Measurements from ENCODE around the gene TSPAN4.

Gene TSPAN4

DNA sequence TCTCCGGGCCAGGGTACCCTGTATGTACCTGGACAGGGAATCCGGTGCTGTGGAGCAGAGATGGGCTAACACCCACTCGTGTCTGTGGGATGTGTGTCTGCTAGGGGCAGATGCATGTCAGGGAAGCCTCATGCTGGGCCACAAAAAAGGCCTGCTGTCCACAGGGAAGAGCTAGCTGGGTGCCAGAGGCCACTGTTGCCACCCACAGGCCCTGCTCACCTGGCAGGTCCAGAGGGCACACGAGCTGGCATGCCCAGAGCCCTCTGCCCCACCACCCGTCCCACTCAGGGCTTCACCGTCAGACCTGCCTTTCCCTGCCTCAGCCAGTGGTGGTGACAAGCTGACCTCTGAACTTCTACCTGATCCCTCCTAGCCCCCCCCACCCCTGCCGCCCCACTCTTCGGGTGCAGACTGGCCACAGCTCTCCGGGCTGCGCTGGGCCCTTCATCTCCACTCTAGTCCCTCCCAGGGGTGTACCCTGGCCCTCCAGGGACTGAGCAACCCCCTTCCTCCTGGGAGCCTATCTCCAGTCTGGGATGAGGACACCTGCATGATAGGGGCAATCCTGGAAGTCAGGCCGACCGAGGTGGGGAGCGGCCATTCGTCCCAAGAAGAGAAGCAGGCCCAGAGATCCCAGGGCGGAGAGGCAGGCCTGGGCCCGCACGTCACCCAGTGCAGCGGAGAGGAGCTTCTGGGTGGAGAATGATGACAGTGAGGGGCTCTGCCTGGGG is 45.9 kb upstream of the TSPAN4 start:
- Histone ChIP-seq H3K4me1 (ENCODE audit: insufficient read depth, insufficient read length) (peaks cover 38% of the 10 kb centered on the region), H3K4me3 (ENCODE audit: insufficient read length, low read depth) (peak overlapping the region; percentile 94), H3K36me3 (ENCODE audit: insufficient read depth, insufficient read length, low read length) (peaks cover 60% of the 10 kb centered on the region), H3K9ac (ENCODE audit: insufficient read length, low read depth) (peak overlapping the region; percentile 88), H3K9me3 (ENCODE audit: insufficient read depth, low read length) (no peaks in the 10 kb centered on the region), H3K27me3 (ENCODE audit: insufficient read depth, insufficient read length) (no peaks in the 10 kb centered on the region)
- DNase-seq (ENCODE audit: low read depth, low spot score), result no peak
- TF ChIP-seq SUZ12 (IDR thresholded peaks at IDR 0.05; ENCODE audit: extremely low read depth, insufficient read depth, insufficient read length) (no peak), YY1 (IDR thresholded peaks at IDR 0.05; ENCODE audit: insufficient read depth, insufficient read length) (no peak), ZNF274 (IDR thresholded peaks at IDR 0.05; ENCODE audit: low read depth, low read length) (no peak)

- TF ChIP-seq ZNF274 (IDR thresholded peaks at IDR 0.05; ENCODE audit: low read depth, low read length) (no peak), YY1 (IDR thresholded peaks at IDR 0.05; ENCODE audit: insufficient read depth, insufficient read length) (no peak), SUZ12 (IDR thresholded peaks at IDR 0.05; ENCODE audit: extremely low read depth, insufficient read depth, insufficient read length) (no peak)
- no peaks in the 10 kb centered on the region for H3K9me3 ChIP-seq (ENCODE audit: insufficient read depth, low read length)
- peaks cover 60% of the 10 kb centered on the region for H3K36me3 ChIP-seq (ENCODE audit: insufficient read depth, insufficient read length, low read length)
- H3K4me3 ChIP-seq (ENCODE audit: insufficient read length, low read depth), result peak overlapping the region; percentile 94
- peak overlapping the region; percentile 88 for H3K9ac ChIP-seq (ENCODE audit: insufficient read length, low read depth)
- H3K27me3 ChIP-seq (ENCODE audit: insufficient read depth, insufficient read length), result no peaks in the 10 kb centered on the region
- no peak for DNase-seq (ENCODE audit: low read depth, low spot score)
- H3K4me1 ChIP-seq (ENCODE audit: insufficient read depth, insufficient read length), result peaks cover 38% of the 10 kb centered on the region
Measured at GRCh38 chr11:797296-798092, 45.2 kb upstream of the TSPAN4 start.

DNA sequence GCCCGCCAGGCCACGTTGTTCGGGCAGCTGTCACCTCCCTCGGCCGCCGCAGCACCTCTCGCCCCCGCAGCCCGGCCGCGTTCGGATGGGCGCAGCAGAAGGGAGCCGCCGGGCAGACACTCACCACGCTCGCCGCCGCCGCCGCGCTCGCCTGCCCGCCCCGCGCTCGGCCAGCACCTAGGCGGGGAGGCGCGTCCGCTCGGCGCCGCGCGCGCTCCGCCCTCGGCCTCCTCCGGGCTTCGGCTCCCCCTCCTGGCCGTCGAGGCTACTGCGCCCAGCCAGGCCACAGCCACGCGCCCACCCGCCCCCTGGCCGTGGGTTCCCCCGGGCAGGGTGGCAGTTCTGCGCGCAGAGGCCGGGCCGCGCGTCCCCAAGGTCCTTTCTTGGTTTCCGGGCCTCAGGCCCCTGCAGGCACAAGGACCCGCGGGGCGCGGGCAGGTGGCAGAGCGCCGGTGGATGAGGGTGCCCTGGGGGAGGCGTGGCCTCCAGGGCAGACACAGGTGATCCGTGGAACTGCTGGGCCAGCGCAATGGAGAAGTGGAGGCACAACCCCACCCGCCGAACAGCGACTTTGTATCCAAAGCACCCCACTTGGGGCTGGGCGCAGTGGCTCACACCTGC is 44.4 kb upstream of the TSPAN4 start, which contains the start of gene SLC25A22:
TSS of gene SLC25A22 (minus strand) at position 189 of the 621 bp plus-strand sequence. CDS start 3,275 bp downstream, outside the sequence.
- TF ChIP-seq SUZ12 (IDR thresholded peaks at IDR 0.05; ENCODE audit: extremely low read depth, insufficient read depth, insufficient read length) (no peak), YY1 (IDR thresholded peaks at IDR 0.05; ENCODE audit: insufficient read depth, insufficient read length) (no peak), ZNF274 (IDR thresholded peaks at IDR 0.05; ENCODE audit: low read depth, low read length) (no peak)
- H3K9me3 ChIP-seq (ENCODE audit: insufficient read depth, low read length), result no peaks in the 10 kb centered on the region
- H3K4me3 ChIP-seq (ENCODE audit: insufficient read length, low read depth), result peak within 1 kb of the TSS; percentile 94
- peak within 1 kb of the TSS; percentile 88 for H3K9ac ChIP-seq (ENCODE audit: insufficient read length, low read depth)
- DNase-seq (ENCODE audit: low read depth, low spot score), result no peak
- peaks cover 40% of the 10 kb centered on the region for H3K4me1 ChIP-seq (ENCODE audit: insufficient read depth, insufficient read length)
- H3K36me3 ChIP-seq (ENCODE audit: insufficient read depth, insufficient read length, low read length), result peaks cover 61% of the 10 kb centered on the region
- H3K27me3 ChIP-seq (ENCODE audit: insufficient read depth, insufficient read length), result no peaks in the 10 kb centered on the region

GRCh38 chr11:799641-800316 is 42.9 kb upstream of the TSPAN4 start:
- Histone ChIP-seq H3K4me1 (ENCODE audit: insufficient read depth, insufficient read length) (peaks cover 42% of the 10 kb centered on the region), H3K9ac (ENCODE audit: insufficient read length, low read depth) (peak overlapping the region; percentile 50), H3K9me3 (ENCODE audit: insufficient read depth, low read length) (no peaks in the 10 kb centered on the region), H3K27me3 (ENCODE audit: insufficient read depth, insufficient read length) (no peaks in the 10 kb centered on the region), H3K36me3 (ENCODE audit: insufficient read depth, insufficient read length, low read length) (peaks cover 53% of the 10 kb centered on the region), H3K4me3 (ENCODE audit: insufficient read length, low read depth) (no peak overlapping the region)
- no peak for DNase-seq (ENCODE audit: low read depth, low spot score)
- TF ChIP-seq SUZ12 (IDR thresholded peaks at IDR 0.05; ENCODE audit: extremely low read depth, insufficient read depth, insufficient read length) (no peak), YY1 (IDR thresholded peaks at IDR 0.05; ENCODE audit: insufficient read depth, insufficient read length) (no peak), ZNF274 (IDR thresholded peaks at IDR 0.05; ENCODE audit: low read depth, low read length) (no peak)

DNA sequence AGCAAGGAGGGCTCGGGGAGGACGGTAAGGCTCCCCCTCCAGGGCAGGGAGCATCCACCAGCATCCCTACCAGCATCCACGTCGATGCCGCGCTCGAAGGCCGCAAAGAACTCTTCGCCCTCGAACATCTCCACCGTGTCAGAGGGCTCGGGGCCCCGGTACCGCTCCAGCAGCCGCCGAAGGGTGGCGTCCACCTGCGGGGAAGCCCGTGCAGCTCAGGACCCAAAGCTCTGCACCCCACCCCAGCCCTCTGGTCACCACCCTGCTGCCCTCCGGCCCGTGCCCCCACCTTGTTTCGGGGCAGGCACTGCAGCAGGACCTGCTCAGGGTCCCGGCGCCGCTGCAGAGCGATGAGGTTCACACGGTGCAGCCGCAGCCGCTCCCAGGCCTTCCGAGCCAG is 42.2 kb upstream of the TSPAN4 start:
- DNase-seq (ENCODE audit: low read depth, low spot score), result no peak
- TF ChIP-seq SUZ12 (IDR thresholded peaks at IDR 0.05; ENCODE audit: extremely low read depth, insufficient read depth, insufficient read length) (no peak), ZNF274 (IDR thresholded peaks at IDR 0.05; ENCODE audit: low read depth, low read length) (no peak), YY1 (IDR thresholded peaks at IDR 0.05; ENCODE audit: insufficient read depth, insufficient read length) (no peak)
- peaks cover 52% of the 10 kb centered on the region for H3K36me3 ChIP-seq (ENCODE audit: insufficient read depth, insufficient read length, low read length)
- H3K4me1 ChIP-seq (ENCODE audit: insufficient read depth, insufficient read length), result peaks cover 37% of the 10 kb centered on the region
- H3K9ac ChIP-seq (ENCODE audit: insufficient read length, low read depth), result peak overlapping the region; percentile 21
- no peaks in the 10 kb centered on the region for H3K27me3 ChIP-seq (ENCODE audit: insufficient read depth, insufficient read length)
- no peaks in the 10 kb centered on the region for H3K9me3 ChIP-seq (ENCODE audit: insufficient read depth, low read length)
- no peak overlapping the region for H3K4me3 ChIP-seq (ENCODE audit: insufficient read length, low read depth)

GRCh38 chr11:801097-801780 is 41.4 kb upstream of the TSPAN4 start:
- Histone ChIP-seq H3K36me3 (ENCODE audit: insufficient read depth, insufficient read length, low read length) (peaks cover 52% of the 10 kb centered on the region), H3K4me1 (ENCODE audit: insufficient read depth, insufficient read length) (peaks cover 32% of the 10 kb centered on the region), H3K9ac (ENCODE audit: insufficient read length, low read depth) (peak overlapping the region; percentile 32)

More at GRCh38 chr11:801097-801780, 41.4 kb upstream of the TSPAN4 start:
- H3K4me3 ChIP-seq (ENCODE audit: insufficient read length, low read depth), result no peak overlapping the region
- no peaks in the 10 kb centered on the region for H3K27me3 ChIP-seq (ENCODE audit: insufficient read depth, insufficient read length)
- no peak for DNase-seq (ENCODE audit: low read depth, low spot score)
- no peaks in the 10 kb centered on the region for H3K9me3 ChIP-seq (ENCODE audit: insufficient read depth, low read length)
- TF ChIP-seq ZNF274 (IDR thresholded peaks at IDR 0.05; ENCODE audit: low read depth, low read length) (no peak), SUZ12 (IDR thresholded peaks at IDR 0.05; ENCODE audit: extremely low read depth, insufficient read depth, insufficient read length) (no peak), YY1 (IDR thresholded peaks at IDR 0.05; ENCODE audit: insufficient read depth, insufficient read length) (no peak)

Data from NT2/D1 (cell line).